ENCODE measurements around the gene BBS9.
"Not testable (repeated sequence)": the region's sequence is repeated elsewhere in the genome, so short reads cannot be mapped to it uniquely, and the experiment has no call there.

The BBS9 gene

DNA sequence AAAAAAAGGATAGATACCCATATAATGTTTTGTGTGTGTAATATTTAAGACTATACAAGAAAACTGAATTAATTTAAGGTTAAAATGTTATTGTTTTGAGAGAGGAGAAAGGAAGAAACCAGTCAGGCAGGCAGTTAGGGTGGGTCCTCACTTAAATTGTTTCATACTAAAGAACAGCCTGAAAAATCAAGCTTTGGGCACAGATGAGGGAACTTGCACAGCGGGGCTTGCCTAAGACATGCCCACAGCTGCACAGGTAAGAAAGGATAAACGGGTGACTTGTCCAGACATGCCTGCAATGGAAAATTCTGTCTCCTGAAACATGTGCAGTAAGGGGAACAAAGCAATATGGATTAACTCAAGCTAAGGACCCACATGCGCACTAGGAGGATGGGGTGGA is 158.4 kb downstream of the BBS9 start:
- DNase-seq, result no peak

GRCh38 chr7:33298848-33299247 is 169.5 kb downstream of the BBS9 start:
- no peak for DNase-seq

- DNase-seq, result no peak
Observed at GRCh38 chr7:33299425-33299824, 170.1 kb downstream of the BBS9 start.

DNA sequence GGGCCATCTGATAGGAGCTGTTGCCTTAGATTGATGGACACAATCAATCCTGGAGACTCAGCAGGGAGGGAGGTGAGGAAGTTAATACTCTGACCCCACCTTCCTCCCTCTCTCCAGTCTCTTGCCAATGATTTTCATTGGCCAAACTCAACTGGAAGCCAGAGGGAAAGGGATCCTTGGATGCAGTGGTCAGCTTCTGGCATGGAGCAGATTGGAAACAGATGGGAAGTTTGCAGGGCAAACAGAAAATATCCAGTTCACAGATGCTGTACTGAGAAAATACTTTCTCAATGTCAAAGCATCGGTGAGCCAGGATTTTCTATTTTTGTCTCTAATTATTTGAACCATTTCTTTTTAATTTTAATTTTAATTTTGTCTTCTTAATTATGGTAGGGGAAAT is 170.8 kb downstream of the BBS9 start:
- no peak for DNase-seq

GRCh38 chr7:33300742-33301141 is 171.4 kb downstream of the BBS9 start:
- no peak for DNase-seq

- DNase-seq, result not testable (repeated sequence)
Observed at GRCh38 chr7:33303978-33304557, 174.7 kb downstream of the BBS9 start.

- no peak for DNase-seq
Observed at GRCh38 chr7:33307205-33307604, 177.8 kb downstream of the BBS9 start.

- no peak for DNase-seq
Observed at GRCh38 chr7:33310546-33310945, 181.2 kb downstream of the BBS9 start.

- DNase-seq, result no peak
Observed at GRCh38 chr7:33325754-33326484, 196.6 kb downstream of the BBS9 start.

- DNase-seq, result no peak
Observed at GRCh38 chr7:33326485-33326848, 197.1 kb downstream of the BBS9 start.

GRCh38 chr7:33327427-33327826 is 198.1 kb downstream of the BBS9 start:
- no peak for DNase-seq

DNA sequence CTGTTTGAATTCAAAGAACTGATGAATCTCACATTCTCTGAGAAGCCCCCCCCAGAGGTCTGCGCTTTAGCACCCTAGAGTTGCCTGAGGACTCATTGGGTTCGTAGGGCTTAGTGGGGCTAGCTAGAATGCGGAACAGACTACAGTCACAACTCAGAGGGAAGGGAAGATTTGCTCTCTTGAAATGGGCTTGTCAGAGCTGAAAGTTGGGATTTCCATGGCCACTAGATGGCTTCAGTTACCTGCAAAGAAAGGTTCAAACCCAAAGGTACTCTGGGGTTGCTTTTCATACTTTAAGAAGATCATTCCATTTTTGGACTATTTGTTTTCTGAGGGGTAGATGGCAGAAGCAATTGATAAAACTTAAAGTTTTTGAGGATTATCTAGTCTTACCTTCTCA is 205.0 kb downstream of the BBS9 start:
- DNase-seq, result no peak

DNA sequence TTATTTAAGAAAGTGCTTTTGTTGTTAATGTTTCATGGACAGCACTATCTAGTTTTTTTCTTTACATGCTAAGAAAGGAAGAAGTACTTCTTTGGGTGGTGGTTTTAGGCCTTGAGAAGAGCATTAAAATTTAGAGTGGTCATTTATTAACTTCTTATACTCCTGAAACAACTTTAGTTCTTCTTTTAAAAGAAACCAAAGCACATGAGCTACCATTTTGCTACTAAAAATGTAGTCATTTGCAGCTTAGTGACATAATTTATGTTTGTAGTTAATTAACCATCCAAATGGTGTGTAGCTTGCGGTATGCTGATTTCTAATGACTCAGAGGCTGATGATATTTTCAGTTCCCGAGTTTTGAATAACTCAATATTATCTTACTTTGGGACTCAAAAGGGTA is 207.5 kb downstream of the BBS9 start:
- no peak for DNase-seq

- DNase-seq, result no peak
Observed at GRCh38 chr7:33339074-33339790, 209.9 kb downstream of the BBS9 start.

GRCh38 chr7:33346055-33346454 is 216.7 kb downstream of the BBS9 start:
- no peak for DNase-seq

DNA sequence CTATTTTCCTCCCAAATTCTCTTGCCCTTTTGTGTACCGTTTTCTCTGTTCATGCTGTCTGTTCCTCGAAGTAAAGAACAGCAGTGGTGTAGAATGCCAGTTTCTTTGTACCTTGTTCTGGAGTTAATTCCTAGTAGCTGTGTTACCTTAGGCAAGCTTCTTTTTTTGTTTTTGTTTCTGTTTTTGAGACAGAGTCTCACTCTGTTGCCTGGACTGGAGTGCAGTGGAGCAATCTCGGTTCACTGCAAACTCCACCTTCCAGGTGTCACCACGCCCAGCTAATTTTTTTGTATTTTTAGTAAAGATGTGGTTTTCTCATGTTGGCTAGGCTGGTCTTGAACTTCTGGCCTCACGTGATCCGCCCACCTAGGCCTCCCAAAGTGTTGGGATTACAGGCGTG is 221.2 kb downstream of the BBS9 start:
- DNase-seq, result no peak

- no peak for DNase-seq
Observed at GRCh38 chr7:33351709-33352108, 222.3 kb downstream of the BBS9 start.

- no peak for DNase-seq
Observed at GRCh38 chr7:33354201-33354600, 224.8 kb downstream of the BBS9 start.

DNA sequence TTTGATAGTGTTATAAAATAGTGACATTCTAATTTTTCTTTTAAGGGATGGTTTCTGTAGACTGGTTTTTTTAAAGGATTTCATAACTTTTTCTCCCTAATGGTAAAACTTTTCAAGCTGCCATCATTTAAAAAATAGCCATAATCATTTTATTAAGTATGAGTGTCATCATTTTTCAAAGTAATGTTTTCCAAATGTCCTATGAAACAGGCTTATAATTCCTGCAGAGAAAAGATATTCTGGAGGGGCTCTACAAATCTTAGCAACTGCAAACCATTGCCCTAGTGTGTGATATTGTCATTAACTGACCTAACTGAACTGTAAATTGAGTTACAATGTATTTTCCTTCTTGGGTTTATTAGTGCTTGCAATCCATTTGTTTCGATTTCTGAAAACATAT is 226.0 kb downstream of the BBS9 start:
- DNase-seq, result no peak

GRCh38 chr7:33356336-33356735 is 227.0 kb downstream of the BBS9 start:
- DNase-seq, result no peak

- no peak for DNase-seq
Observed at GRCh38 chr7:33357846-33358245, 228.5 kb downstream of the BBS9 start.

- no peak for DNase-seq
Observed at GRCh38 chr7:33369888-33370287, 240.5 kb downstream of the BBS9 start.

DNA sequence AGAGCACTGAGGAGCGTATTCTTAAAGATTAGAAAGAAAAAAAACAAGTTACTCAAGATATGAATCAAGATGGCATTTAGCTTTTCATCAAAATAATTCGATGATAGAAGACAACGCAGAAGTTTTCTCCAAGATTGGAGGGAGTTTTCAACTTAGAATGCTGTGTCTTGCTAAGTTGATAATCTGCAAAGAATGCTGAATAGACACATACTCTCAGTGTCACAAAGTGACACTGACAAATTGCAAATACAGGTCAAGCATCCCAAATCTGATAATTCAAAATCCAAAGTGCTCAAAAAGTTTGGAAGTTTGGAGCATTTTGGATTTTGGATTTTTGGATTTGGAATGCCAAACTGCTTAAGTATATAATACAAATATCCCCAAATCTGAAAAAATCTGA is 243.8 kb downstream of the BBS9 start:
- DNase-seq, result no peak

- no peak for DNase-seq
Observed at GRCh38 chr7:33379891-33380525, 250.6 kb downstream of the BBS9 start.

Data from suppressor macrophage treated with lipopolysaccharide for 4 hours (primary cell).